Type B pancreatic cell (in vitro differentiated cells): Measurements from ENCODE around the gene ZBTB42. TPM values are rescaled to one million over a fixed set of nuclear protein-coding genes. Genes with fewer than 3 reads are reported as not detected.
A peak's percentile ranks its signal among the peaks of the same experiment; 100 is the strongest.

Source experiments
- DNase-seq: peaks from one replicate; pipeline ENCODE4 v3.0.0; 2021; ENCODE audit warnings: mixed read lengths; ENCODE audit not compliant: unreplicated experiment; ENCODE audit errors: extremely low spot score
- H3K27ac Mint-ChIP-seq: 2 replicates; pipeline ENCODE4 v1.8.0; 2021; ENCODE audit warnings: mild to moderate bottlenecking, mixed read lengths
- H3K27me3 Mint-ChIP-seq: 2 replicates; pipeline ENCODE4 v1.8.0; 2021; ENCODE audit warnings: mixed read lengths
- H3K36me3 Mint-ChIP-seq: 2 replicates; pipeline ENCODE4 v1.8.0; 2021; ENCODE audit warnings: mixed read lengths
- H3K4me1 Mint-ChIP-seq: one replicate; pipeline ENCODE4 v1.8.0; 2021; ENCODE audit warnings: mixed read lengths; ENCODE audit not compliant: unreplicated experiment
- H3K4me3 Mint-ChIP-seq: 2 replicates; pipeline ENCODE4 v1.8.0; 2021; ENCODE audit warnings: mild to moderate bottlenecking, mixed read lengths
- H3K9me3 Mint-ChIP-seq: 2 replicates; pipeline ENCODE4 v1.8.0; 2021; ENCODE audit warnings: mixed read lengths
- CTCF ChIP-seq: fragments of 200-600 bp; sonication (generic); conservative IDR thresholded peaks from 2 replicates; pipeline ENCODE4 v1.5.0; 2021; ENCODE audit warnings: antibody characterized with exemption, mild to moderate bottlenecking
- total RNA-seq: library from RNA; stranded (reverse); gene quantifications from 2 replicates; pipeline ENCODE4 v1.2.1, GENCODE V29; 2021; ENCODE audit warnings: low replicate concordance

ZBTB42 gene
- total RNA-seq, 1 donor from 2014 or later, result 6.6 TPM

DNA sequence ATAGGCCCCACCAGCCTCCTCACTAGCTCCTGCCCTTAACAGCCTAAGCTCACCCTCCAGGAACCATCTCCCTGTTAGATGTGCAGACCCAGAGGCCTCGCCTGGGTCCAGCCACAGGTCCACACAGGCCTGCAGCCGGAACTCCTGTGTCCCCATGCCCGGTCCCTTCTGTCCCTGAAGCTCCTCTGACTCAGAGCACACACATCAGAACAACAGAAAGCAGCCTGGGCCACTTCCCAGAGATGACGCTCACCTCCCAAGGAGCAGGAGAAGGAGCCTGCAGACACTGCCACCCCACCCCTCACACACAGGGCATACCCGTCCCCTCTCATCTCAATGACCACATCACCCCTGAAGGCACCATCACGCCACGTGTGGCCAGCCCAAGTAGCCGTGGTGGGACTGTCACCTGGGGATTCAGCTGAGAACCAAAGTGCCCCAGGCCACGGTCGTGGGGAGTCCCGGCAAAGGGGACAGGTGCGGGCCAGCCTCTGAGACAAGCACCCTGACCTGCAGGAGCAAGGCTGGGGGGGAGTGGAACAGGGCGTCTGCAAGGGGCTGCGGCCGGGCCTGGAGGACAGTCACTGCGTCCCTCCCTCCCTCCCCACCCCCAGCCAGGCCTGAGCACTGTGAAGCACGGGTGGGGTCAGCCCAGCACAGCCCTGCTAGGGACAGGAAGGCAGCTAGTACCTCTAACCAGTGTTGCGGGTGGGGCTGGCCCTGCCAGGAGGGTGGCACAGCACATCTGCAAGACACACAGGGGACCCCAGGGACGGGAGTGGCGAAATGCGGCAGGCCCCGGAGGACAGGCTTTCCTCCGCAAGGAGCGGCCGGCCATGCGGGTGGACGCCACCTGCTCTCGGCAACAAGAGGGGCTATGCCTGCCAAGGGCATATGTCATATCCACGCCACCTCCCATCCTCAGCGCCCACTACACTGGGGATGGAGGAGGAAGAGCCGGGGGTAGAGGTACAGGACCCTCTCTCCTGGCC, 10.9 kb upstream of the ZBTB42 start:
- Mint-ChIP-seq H3K4me3 (no peak overlapping the region), H3K27me3 (no peaks in the 10 kb centered on the region), H3K36me3 (no peaks in the 10 kb centered on the region), H3K27ac (no peak overlapping the region), H3K9me3 (no peaks in the 10 kb centered on the region), H3K4me1 (peaks cover 14% of the 10 kb centered on the region)
- no peak for TF ChIP-seq CTCF
- no peak for DNase-seq

DNA sequence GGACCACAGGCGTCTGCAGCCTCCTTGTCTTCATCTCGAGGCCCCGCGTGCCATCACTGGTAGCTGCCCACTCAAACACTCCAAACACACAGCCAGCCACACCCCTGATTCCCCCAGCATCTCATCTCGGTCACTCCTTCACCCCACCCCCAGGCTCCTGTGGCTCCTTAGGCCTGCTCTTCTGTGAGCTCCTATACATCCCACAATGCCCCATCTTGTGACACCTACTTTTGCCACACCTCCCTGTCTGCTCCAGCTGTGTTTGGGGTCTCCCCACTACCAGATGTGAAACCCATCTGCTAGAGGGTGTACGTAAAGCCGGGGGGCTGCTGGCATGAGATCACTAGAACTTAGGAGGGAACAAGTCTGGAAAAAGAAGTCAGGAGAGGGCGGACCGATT, 9.5 kb upstream of the ZBTB42 start:
- no peak for DNase-seq
- no peak for TF ChIP-seq CTCF
- peaks cover 2% of the 10 kb centered on the region for H3K27me3 Mint-ChIP-seq
- peak overlapping the region; percentile 55 for H3K4me3 Mint-ChIP-seq
- H3K4me1 Mint-ChIP-seq, result peaks cover 18% of the 10 kb centered on the region
- H3K27ac Mint-ChIP-seq, result no peak overlapping the region
- no peaks in the 10 kb centered on the region for H3K36me3 Mint-ChIP-seq
- H3K9me3 Mint-ChIP-seq, result no peaks in the 10 kb centered on the region

GRCh38 chr14:104792101-104792884, 8.6 kb upstream of the ZBTB42 start:
- Mint-ChIP-seq H3K4me1 (peaks cover 23% of the 10 kb centered on the region), H3K36me3 (no peaks in the 10 kb centered on the region), H3K27ac (no peak overlapping the region), H3K27me3 (peaks cover 3% of the 10 kb centered on the region), H3K9me3 (no peaks in the 10 kb centered on the region), H3K4me3 (no peak overlapping the region)
- DNase-seq, result no peak
- no peak for TF ChIP-seq CTCF

DNA sequence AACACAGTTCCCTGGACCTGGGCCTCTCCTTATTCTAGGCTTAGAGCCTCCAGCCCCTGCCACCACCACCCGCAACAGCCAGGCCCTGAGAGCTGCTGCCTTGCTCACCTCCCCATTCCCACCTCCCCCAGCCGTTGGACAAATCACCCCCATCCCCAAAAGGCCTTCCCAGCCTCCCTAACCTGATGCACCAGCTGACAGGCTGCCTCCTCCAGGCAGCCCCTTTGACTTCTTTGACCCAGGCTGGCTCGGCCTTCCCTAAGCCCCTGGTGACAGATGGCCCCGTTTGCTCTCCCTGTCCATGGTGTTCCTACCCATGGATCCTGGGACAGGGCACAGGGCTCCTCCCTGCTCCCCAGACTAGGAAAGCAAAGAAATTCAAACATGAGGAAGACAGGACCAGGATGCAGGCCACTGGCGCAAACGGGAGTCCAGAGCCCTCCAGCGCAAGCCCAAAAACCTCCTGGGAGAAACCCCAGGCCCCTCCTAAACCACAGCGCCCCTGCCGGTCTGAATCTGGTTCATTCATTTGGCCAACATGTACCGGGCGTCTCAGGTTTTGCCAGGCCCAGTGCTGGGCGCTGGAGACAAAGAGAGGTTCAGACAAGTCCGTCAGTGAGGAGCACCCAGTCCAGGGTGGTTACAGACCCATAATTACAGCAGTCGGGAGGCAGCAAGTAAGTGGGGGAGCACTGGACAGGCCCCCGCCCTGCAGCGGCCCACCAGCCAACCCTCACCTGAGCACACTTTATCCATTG, 7.8 kb upstream of the ZBTB42 start:
- peaks cover 23% of the 10 kb centered on the region for H3K4me1 Mint-ChIP-seq
- peaks cover 4% of the 10 kb centered on the region for H3K27me3 Mint-ChIP-seq
- no peak for DNase-seq
- peak; percentile 33 for TF ChIP-seq CTCF
- H3K4me3 Mint-ChIP-seq, result peak overlapping the region; percentile 94
- no peaks in the 10 kb centered on the region for H3K9me3 Mint-ChIP-seq
- H3K27ac Mint-ChIP-seq, result peak overlapping the region; percentile 84
- no peaks in the 10 kb centered on the region for H3K36me3 Mint-ChIP-seq

- Mint-ChIP-seq H3K4me3 (peak overlapping the region; percentile 94), H3K27ac (peak overlapping the region; percentile 84), H3K27me3 (peaks cover 9% of the 10 kb centered on the region), H3K36me3 (no peaks in the 10 kb centered on the region), H3K9me3 (no peaks in the 10 kb centered on the region), H3K4me1 (peaks cover 23% of the 10 kb centered on the region)
- no peak for DNase-seq
- TF ChIP-seq CTCF, result no peak
These were observed 7.3 kb upstream of the ZBTB42 start for GRCh38 chr14:104793703-104793959.
